Aortic smooth muscle cell (primary cell): ENCODE data around the gene MT1E. TPM values are rescaled to one million over a fixed set of nuclear protein-coding genes. Genes with fewer than 3 reads are reported as not detected.

Experiments used
- total RNA-seq: library from RNA; depleted of rRNA; stranded (reverse); fragments of >200 nt; gene quantifications from 2 replicates; pipeline ENCODE4 v1.2.3, GENCODE V29; 2014

The MT1E gene
- total RNA-seq, result 78.0 and 90.1 TPM in 2 replicates

DNA sequence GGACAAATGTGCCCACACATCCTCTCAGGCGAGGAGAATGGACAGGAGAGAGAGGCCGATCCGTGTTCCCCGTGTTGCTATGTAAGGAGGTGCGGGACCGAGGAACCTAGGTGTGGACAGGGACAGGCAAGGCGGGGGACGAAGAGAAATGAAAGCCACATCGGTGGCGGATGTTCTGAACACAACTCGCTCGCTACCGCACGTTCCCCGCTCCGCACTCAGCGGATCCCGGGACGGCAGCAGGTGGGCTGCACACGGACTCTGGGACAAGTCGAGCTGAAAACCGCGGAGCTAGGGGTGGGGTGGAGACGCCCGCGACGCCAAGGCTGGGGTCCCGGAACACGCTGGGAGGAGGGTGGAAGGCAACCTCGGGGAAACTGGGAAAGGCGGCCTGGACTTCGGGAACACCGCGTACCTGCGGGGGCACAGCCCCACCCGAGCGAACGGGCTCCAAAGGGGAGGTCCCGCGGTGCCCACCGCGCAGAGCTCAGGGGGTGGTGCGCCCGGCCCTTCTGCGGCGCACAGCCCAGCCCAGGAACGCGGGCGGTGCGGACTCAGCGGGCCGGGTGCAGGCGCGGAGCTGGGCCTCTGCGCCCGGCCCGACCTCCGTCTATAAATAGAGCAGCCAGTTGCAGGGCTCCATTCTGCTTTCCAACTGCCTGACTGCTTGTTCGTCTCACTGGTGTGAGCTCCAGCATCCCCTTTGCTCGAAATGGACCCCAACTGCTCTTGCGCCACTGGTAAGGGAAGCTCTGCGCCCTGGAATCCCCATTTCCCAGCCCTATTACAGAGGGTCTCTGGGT is at the start of gene MT1E:
TSS of gene MT1E (plus strand) at position 642 of the 803 bp plus-strand sequence. CDS start at position 713, 71 bp downstream.

DNA sequence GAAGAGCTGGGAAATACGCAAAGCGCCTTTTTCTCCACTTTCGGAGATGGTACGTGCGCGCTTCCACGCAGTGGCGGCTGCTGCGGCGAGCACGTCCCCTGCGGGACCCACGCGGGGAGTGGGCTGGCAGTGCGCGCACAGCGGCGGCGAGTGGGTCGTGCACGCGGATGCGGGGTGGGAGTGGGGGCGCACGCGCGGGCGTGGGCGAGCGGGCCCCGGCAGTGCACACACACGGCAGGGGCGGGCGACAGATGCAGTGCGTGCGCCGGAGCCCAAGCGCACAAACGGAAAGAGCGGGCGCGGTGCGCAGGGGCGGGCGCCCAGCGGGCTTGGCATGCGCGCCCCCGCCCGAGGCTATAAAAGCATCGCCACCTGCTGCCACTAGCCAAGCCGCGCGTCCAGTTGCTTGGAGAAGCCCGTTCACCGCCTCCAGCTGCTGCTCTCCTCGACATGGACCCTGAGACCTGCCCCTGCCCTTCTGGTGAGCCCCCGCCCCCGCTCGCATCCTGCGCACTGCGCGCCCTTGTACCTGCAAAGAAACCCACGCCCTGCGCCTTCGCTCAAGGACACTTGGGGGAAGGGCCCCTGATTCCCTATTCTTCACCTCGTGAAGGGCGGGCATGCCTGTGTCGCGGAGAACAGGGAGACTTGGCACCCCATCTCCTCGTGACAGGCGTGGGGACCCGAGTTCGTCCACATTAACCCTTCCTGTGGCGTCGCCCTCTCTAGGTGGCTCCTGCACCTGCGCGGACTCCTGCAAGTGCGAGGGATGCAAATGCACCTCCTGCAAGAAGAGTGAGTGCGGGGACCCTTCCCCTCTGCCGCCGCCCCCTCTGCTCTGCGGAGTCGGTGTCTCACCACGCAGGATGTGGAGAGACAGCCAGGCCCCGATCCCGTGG is 36.2 kb upstream of the MT1E start, which contains the start of gene MT3:
TSS of gene MT3 (plus strand) at position 388 of the 899 bp plus-strand sequence. CDS start at position 451, 63 bp downstream.

DNA sequence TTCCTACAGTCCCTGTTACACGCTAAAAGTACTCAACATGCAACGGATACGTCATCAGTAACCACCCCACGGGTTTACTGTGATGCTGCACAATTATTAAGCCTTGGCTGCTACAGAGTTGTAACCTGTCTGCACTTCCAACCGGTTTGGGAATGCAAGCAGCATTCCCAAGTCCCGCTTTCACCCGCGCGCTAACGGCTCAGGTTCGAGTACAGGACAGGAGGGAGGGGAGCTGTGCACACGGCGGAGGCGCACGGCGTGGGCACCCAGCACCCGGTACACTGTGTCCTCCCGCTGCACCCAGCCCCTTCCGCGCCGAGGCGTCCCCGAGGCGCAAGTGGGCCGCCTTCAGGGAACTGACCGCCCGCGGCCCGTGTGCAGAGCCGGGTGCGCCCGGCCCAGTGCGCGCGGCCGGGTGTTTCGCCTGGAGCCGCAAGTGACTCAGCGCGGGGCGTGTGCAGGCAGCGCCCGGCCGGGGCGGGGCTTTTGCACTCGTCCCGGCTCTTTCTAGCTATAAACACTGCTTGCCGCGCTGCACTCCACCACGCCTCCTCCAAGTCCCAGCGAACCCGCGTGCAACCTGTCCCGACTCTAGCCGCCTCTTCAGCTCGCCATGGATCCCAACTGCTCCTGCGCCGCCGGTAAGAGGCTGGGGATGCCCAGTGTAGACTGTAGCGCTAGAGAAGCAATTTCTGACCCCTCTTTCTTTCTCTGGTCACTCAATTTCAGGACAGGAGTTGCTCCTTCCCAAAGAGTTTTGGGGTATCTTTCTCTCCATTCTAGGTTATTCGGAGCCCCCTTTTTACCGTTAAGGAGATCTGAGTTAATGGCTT is 17.3 kb upstream of the MT1E start, which contains the start of gene MT2A:
TSS of gene MT2A (plus strand) at position 542 of the 833 bp plus-strand sequence. CDS start at position 614, 72 bp downstream.

DNA sequence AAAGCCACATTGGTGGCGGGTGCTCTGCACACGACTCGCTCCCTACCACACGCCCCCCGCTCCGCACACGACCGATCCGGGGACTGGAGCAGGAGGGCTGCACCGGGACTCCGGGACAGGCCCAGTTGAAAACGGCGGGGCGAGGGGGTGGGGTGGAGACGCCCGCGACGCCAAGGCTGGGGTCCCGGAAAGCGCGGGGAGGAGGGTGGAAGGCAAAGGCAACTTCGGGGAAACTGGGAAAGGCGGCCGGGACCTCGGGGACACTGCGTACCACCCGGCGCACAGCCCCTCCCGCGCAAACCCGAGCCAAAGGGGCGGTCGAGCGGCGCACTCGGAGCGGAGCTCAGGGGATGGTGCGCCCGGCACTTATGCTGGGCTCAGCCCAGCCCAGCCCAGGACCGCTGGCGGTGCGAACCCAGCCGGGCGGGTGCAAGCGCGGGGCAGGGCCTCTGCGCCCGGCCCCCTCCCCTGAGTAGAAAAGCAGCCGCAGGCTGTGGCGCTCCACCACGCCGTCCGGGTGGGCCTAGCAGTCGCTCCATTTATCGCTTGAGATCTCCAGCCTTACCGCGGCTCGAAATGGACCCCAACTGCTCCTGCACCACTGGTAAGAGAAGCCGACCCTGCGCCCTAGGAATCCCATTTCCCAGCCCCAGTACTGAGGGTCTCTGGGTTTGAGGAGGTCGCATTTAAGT is 6.7 kb downstream of the MT1E start, which contains the start of gene MT1M:
TSS of gene MT1M (plus strand) at position 504 of the 692 bp plus-strand sequence. CDS start at position 577, 73 bp downstream.

DNA sequence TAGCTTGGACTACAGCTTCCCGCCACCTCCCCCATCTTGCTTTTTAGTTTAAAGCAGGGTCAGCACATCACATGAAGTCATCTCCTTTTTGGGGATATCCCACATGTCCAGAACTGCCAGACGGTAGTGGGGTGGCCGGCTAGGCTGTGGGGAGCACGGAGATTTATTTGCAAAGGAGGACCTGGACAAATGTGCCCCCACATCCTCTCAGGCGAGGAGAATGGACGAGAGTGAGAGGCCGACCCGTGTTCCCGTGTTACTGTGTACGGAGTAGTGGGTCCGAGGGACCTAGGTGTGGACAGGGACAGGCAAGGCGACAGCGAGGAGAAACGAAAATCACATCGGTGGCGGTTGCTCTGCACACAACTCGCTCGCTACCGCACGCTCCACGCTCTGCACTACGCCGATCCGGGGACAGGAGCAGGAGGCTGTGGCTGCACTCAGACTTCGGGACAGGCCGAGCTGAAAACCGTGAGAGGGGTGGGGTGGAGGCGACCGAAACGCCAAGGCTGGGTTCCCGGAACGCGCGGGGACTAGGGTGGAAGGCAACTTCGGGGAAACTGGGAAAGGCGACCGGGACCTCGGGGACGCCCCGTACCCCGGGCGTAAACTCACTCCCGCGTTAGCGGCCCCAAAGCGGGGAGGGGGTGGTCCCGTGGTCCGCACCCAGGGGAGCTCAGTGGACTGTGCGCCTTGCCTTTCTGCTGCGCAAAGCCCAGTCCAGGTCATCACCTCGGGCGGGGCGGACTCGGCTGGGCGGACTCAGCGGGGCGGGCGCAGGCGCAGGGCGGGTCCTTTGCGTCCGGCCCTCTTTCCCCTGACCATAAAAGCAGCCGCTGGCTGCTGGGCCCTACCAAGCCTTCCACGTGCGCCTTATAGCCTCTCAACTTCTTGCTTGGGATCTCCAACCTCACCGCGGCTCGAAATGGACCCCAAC is 12.5 kb downstream of the MT1E start, which contains the start of gene MT1A:
TSS of gene MT1A (plus strand) at position 853 of the 937 bp plus-strand sequence. CDS start at position 926, 73 bp downstream.

DNA sequence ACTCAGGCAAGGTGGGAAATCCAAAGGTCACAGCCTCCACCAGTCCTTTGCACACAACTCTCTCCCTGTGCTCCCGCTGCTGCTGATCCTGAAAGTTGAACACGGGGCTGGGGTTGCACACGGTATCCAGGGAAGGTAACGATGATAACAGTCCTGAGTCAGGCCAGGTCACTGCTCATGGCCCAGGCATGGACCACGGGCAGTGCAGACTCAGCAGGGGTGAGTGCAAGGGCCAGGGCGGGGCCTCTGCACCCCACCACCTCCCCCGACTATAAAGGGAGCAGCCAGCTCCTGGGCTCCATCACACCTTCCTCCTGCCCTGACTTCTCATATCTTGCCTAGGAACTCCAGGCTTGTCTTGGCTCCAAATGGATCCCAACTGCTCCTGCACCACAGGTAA is 26.0 kb downstream of the MT1E start, which contains the start of gene MT1B:
TSS of gene MT1B (plus strand) at position 301 of the 400 bp plus-strand sequence. CDS start at position 369, 68 bp downstream.

DNA sequence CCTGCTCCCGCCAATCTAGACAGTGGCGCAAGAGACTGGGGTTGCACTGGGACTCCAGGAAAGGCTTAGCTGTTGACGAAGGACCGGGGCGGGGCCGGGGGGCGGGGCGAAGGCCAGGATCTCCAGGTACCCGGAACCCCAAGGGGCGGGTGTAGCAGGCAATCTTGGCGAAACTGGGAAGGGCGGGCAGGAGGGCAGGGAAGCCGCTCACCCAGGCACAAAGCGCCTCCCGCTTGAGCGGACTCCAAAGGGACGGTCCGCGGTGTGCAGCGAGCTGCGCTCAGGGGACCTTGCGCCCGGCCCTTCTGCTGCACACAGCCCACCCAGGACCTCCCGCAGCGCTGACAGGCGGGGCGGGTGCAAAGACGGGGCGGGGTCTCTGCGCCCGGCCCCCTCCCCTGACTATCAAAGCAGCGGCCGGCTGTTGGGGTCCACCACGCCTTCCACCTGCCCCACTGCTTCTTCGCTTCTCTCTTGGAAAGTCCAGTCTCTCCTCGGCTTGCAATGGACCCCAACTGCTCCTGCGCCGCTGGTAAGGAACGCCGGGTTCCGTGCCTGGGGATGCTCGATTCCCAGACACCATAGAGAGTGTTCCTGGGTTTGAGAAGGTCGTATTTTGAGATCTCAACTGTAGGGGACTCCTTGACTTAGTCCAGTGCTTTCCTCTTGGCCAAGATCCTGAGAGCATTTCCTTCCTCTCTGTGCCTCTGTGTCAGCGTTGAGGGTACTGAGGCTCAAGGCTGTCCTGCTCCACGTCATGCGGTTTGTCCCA is 32.2 kb downstream of the MT1E start, which contains the start of gene MT1F:
TSS of gene MT1F (plus strand) at position 405 of the 772 bp plus-strand sequence. CDS start at position 505, 100 bp downstream.

DNA sequence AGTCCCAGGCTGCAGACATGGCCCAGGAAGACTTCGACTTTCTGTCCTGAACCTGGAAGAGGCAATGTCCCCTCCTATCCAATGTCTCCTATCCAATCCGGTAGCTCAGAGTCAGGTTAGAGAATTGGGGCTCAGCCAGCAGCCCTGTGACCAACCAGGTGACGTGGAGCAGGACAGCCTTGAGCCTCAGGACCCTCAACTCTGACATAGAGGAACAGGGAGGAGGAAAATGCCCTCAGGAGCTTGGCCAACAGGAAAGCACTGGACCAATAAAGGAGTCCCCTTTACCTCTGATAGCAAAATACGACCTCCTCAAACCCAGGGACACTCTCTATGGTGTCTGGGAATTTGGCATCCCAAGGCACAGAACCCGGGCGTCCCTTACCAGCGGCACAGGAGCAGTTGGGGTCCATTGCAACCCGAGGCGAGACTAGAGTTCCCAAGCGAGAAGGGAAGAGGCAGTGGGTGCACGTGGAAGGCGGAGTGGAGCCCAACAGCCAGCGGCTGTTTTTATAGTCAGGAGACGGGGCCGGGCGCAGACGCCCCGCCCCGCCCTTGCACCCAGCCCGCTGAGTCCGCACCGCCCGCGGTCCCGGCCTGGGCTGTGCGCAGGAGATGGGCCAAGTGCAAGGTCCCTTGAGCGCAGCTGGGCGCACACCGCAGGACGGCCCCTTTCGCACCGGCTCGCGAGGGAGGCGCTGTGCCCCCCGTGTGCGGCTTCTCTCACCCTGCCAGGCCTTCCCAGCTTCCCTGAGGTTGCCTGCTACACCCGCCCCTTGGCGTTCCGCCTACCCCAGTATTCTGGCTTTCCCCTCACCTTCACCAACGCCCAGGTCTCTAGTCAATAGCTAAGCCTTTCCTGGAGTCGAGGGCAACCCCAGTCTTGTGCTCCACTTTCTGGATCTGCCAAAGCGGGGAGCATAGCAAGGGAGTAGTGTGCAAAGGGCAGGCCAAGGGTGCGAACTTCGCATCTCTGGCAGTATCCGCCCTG is 42.3 kb downstream of the MT1E start, which contains the start of gene MT1G:
TSS of gene MT1G (minus strand) at position 485 of the 991 bp plus-strand sequence. CDS start at position 413, 72 bp downstream.

DNA sequence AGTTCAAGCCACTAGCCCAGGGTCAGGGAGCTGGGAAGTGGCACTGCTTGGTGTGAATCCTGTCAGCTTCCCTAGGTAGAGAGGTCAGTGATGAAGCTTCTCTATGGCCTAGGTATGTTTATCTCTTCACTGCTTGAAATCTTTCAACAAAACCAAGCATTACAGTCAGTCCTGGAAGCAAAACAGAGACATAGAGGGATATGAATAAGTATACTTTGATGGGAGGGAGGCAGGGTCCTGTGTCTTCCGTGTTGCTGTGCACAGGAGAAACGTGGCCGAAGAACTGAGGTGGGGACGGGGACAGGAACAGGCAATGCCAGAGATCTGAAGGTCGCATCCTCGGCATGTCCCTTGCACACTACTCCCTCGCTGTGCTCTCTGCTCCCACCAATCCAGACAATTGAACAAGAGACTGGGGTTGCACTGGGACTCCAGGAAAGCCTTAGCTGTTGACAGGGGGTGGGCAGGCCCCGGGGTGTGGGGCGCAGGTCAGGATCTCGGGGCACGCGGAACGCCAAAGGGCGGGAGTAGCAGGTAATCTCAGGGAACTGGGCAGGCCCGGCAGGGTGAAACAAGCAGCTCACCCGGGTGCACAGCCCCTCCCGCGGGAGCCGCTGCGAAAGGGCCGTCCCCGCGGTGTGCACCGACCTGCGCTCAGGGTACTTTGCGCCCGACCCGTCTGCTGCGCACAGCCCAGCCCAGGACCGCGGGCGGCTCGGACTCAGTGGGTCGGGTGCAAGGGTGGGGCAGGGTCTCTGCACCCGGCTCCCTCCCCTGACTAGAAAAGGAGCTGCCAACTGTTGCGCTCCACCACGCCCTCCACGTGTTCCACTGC is 43.6 kb downstream of the MT1E start, which contains the start of gene MT1H:
TSS of gene MT1H (plus strand) at position 810 of the 835 bp plus-strand sequence. CDS start 71 bp downstream, outside the sequence.

Other genes starting within 250 kb of the MT1E start
- gene AMFR, start 200.2 kb upstream of the MT1E start, total RNA-seq, result 205 and 271 TPM in 2 replicates
- gene NUDT21, start 174.4 kb upstream of the MT1E start, total RNA-seq, result 53.8 and 59.7 TPM in 2 replicates
- gene OGFOD1, start 174.2 kb upstream of the MT1E start, total RNA-seq, result 88.2 and 97.0 TPM in 2 replicates
- gene BBS2, start 105.8 kb upstream of the MT1E start, total RNA-seq, result 64.7 and 65.5 TPM in 2 replicates
- gene MT4, start 60.7 kb upstream of the MT1E start, total RNA-seq, result not detected in 2 replicates
- gene MT3, start 36.3 kb upstream of the MT1E start, total RNA-seq, result not detected in 2 replicates
- 56.0 and 84.2 TPM in 2 replicates for gene MT2A, start 17.2 kb upstream of the MT1E start, total RNA-seq
- 1.1 and 2.0 TPM in 2 replicates for gene MT1M, start 6.9 kb downstream of the MT1E start, total RNA-seq
- 0.44 TPM in 1 of 2 replicates, not detected in the other for gene MT1A, start 12.9 kb downstream of the MT1E start, total RNA-seq
- not detected in 2 replicates for gene MT1B, start 26.1 kb downstream of the MT1E start, total RNA-seq
- 0.19 and 0.79 TPM in 2 replicates for gene MT1F, start 32.2 kb downstream of the MT1E start, total RNA-seq
- gene MT1G, start 42.3 kb downstream of the MT1E start, total RNA-seq, result not detected in 2 replicates
- gene MT1H, start 44.0 kb downstream of the MT1E start, total RNA-seq, result not detected in 2 replicates
- gene MT1X, start 56.7 kb downstream of the MT1E start, total RNA-seq, result 8.8 and 14.4 TPM in 2 replicates
- 46.0 and 61.3 TPM in 2 replicates for gene NUP93, start 104.3 kb downstream of the MT1E start, total RNA-seq
- not detected in 2 replicates for gene SLC12A3, start 239.4 kb downstream of the MT1E start, total RNA-seq